AG04450 (cell line): ENCODE measurements around the gene CLSTN1. TPM values are rescaled to one million over a fixed set of nuclear protein-coding genes. Genes with fewer than 3 reads are reported as not detected.

Experiments used
- CTCF ChIA-PET: fragments of 300-600, 350-600 bp; formaldehyde crosslinking; extraction: SDS; loops from one replicate; lab custom pipeline; 2022; ENCODE audit warnings: antibody characterized with exemption, inconsistent platforms; lab: Charles Lee
- POLR2A ChIA-PET: fragments of 350-600 bp; formaldehyde crosslinking; extraction: SDS; loops from one replicate; lab custom pipeline; 2021; ENCODE audit warnings: antibody characterized with exemption, inconsistent platforms; lab: Yijun Ruan, JAX
- DNase-seq: peaks from one replicate; pipeline ENCODE4 v3.0.0-alpha.2; 2011; ENCODE audit warnings: low read depth, low spot score
- H3K27ac ChIP-seq: one replicate; pipeline ENCODE4 v1.5.1; 2012; ENCODE audit warnings: low read depth, low read length, control low read depth
- H3K27me3 ChIP-seq: one replicate; pipeline ENCODE4 v1.6.0; 2012; ENCODE audit warnings: low read length; ENCODE audit not compliant: control insufficient read depth, insufficient read depth
- H3K4me3 ChIP-seq: 2 replicates; pipeline ENCODE4 v1.5.1; 2011; ENCODE audit warnings: mild to moderate bottlenecking, low read depth, low read length, control low read depth
- H3K9me3 ChIP-seq: 2 replicates; pipeline ENCODE4 v1.5.1; 2012; ENCODE audit warnings: low read length; ENCODE audit not compliant: control insufficient read depth, insufficient read depth
- CTCF ChIP-seq: IDR thresholded peaks from 2 replicates; pipeline ENCODE4 v1.5.1; 2011; ENCODE audit warnings: low read depth, low read length, control low read depth, inconsistent platforms
- polyA plus RNA-seq: library from polyadenylated mRNA; depleted of rRNA; stranded (reverse); fragments of >200 nt; gene quantifications from 2 replicates; pipeline ENCODE4 v1.2.3, GENCODE V29; 2011

CLSTN1 gene
- polyA plus RNA-seq, 1 experiment: 35.2 TPM

DNA sequence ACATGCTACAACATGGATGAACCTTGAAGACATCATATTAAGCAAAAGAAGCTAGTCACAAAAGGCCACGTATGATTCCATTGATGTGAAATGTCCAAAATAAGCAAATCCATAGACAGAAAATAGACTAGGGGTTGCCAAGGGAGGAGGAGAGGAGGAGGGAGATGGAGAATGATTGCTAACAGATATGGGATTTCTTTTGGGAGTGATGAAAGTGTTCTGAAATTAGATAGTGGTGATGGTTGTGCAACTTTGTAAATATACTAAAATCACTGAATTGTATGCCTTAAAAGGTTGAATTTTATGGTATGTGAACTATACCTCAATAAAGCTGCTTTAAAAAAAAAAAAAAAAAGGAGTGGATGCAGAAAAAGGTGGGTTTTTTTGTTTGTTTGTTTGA, 7.6 kb downstream of the CLSTN1 start:
- TF ChIP-seq CTCF: no peak
- no peak overlapping the region for H3K4me3 ChIP-seq
- ChIA-PET CTCF (interaction anchor here (0.6 to 0.7 kb wide), 2 partner anchors 32 to 135 kb away, joined by 3 read pairs; no protein-coding TSS in a partner anchor), POLR2A (interaction anchor here (0.6 kb wide), 1 partner anchor 12 kb away, joined by 5 read pairs; no protein-coding TSS in a partner anchor)
- no peaks in the 10 kb centered on the region for H3K9me3 ChIP-seq
- no peaks in the 10 kb centered on the region for H3K27me3 ChIP-seq
- peak; percentile 30 for DNase-seq
- H3K27ac ChIP-seq: no peak overlapping the region

- H3K27ac ChIP-seq: no peak overlapping the region
- no peaks in the 10 kb centered on the region for H3K27me3 ChIP-seq
- no peak for TF ChIP-seq CTCF
- H3K9me3 ChIP-seq: no peaks in the 10 kb centered on the region
- no peak overlapping the region for H3K4me3 ChIP-seq
- ChIA-PET CTCF (no interaction called here), POLR2A (interaction anchor here (0.6 kb wide), 1 partner anchor 11 kb away, joined by 3 read pairs; no protein-coding TSS in a partner anchor)
- no peak for DNase-seq
Measured at GRCh38 chr1:9815150-9815549, 8.6 kb downstream of the CLSTN1 start.

DNA sequence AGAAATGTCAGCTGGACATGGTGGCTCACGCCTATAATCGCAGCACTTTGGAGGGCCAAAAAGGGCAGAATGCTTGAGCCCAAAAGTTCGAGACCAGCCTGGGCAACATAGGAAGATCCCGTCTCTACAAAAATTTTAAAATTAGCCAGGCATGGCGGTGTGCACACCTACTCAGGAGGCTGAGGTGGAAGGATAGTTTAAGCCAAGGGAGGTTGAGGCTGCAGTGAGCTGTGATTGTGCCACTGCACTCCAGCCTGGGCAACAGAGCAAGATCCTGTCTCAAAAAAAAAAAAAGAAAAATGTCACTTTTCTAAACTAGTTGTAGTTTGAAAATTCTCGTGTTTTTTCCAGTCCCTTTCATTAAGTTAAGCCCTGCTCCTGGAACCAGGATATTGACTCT, 9.1 kb downstream of the CLSTN1 start:
- CTCF ChIA-PET: no interaction called here
- no peak overlapping the region for H3K27ac ChIP-seq
- no peak for DNase-seq
- no peak for TF ChIP-seq CTCF
- no peak overlapping the region for H3K4me3 ChIP-seq
- POLR2A ChIA-PET: interaction anchor here (0.7 kb wide), 1 partner anchor 13 kb away, joined by 9 read pairs; no protein-coding TSS in a partner anchor
- H3K9me3 ChIP-seq: no peaks in the 10 kb centered on the region
- H3K27me3 ChIP-seq: no peaks in the 10 kb centered on the region

- H3K27me3 ChIP-seq: no peaks in the 10 kb centered on the region
- H3K4me3 ChIP-seq: no peak overlapping the region
- CTCF ChIA-PET: no interaction called here
- POLR2A ChIA-PET: no interaction called here
- no peak for TF ChIP-seq CTCF
- DNase-seq: no peak
- no peaks in the 10 kb centered on the region for H3K9me3 ChIP-seq
- no peak overlapping the region for H3K27ac ChIP-seq
Measured at GRCh38 chr1:9811239-9811966, 12.4 kb downstream of the CLSTN1 start.

DNA sequence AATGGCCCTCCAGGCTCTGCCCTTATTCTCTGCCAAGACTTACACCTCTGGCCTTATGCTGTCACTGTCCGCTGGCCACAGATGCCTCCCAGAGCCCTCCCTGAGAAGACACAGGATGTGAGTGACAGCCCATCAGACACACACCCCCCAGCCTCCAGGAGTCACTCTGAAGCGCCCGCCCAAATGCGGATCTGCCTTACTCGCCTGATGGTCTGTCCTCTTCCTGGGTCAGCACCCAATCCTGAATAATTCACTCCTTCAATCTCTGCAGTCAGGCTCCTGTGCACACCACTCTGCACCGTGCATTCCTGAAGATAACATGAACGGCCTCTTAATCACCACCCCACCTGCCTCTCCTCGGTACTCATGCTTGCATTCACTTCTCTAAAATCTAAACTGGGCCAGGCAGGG, 14.7 kb downstream of the CLSTN1 start:
- CTCF ChIA-PET: no interaction called here

More for the DNA sequence above, 14.7 kb downstream of the CLSTN1 start:
- Histone ChIP-seq H3K27me3 (no peaks in the 10 kb centered on the region), H3K9me3 (no peaks in the 10 kb centered on the region), H3K27ac (no peak overlapping the region), H3K4me3 (no peak overlapping the region)
- TF ChIP-seq CTCF: no peak
- DNase-seq: no peak
- POLR2A ChIA-PET: no interaction called here
